ENCODE results near the gene VRTN. TPM values are rescaled to one million over a fixed set of nuclear protein-coding genes. Genes with fewer than 3 reads are reported as not detected.

VRTN gene
- total and polyA plus RNA-seq, 2 of the 13 experiments (the other 11 are each of a cell fraction or from before 2014, with no cell fraction given) = not detected

DNA sequence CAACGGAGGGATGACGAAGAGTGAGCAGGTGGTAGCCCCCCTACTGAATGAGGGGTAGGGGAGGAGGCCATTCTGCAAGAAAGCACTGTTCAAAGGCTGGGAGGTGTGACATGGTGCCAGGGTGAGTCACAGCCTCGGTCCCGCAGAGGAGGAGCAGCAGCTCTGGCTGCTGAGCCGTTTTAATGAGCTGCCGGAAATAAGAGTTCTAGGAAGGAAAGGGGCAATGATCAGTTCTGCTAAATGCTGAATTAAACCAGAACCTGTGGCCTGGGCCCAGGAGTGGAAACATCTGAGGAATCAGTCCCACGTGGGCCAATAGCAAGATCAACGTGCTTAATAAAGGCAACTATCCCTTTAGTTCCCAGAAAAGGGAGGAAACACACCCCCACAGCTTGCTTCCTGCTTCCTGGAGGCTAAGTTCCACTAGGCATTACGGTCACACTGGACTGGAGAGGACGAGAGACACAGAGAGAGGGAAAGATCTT is 49.2 kb upstream of the VRTN start:
- Histone ChIP-seq H2AFZ (ENCODE audit: low read length) (no peak overlapping the region), H3K36me3 (replicated peaks in 1 of 2; ENCODE audit: control insufficient read depth in 1 of 2, insufficient read depth in 2 of 2, low read length in 2 of 2) (peaks cover 18 to 40% of the 10 kb centered on the region in 2 experiments), H3K27me3 (ENCODE audit: control insufficient read depth in 1 of 2, insufficient read depth in 2 of 2, low read length in 2 of 2) (no peaks in the 10 kb centered on the region), H3K4me3 (replicated peaks in 1 of 3; ENCODE audit: insufficient read depth in 1 of 3, low read depth in 2 of 3, low read length in 3 of 3) (no peak overlapping the region), H3K4me2 (ENCODE audit: low read depth, low read length) (no peak overlapping the region), H3K9ac (ENCODE audit: insufficient read depth, low read depth, low read length) (no peak overlapping the region), H3K27ac (ENCODE audit: extremely low read length, insufficient read depth, low read length) (no peak overlapping the region), H3K9me3 (ENCODE audit: low read length) (no peaks in the 10 kb centered on the region), H3K4me1 (ENCODE audit: insufficient read depth, low read length) (peaks cover 73% of the 10 kb centered on the region), H3K79me2 (ENCODE audit: insufficient read depth, low read length) (peaks cover 61% of the 10 kb centered on the region), H4K20me1 (ENCODE audit: insufficient read depth, low read length) (peaks cover 17% of the 10 kb centered on the region)
- WGBS (ENCODE audit: low lambda C conversion rate) = 93% methylated on average over 10 of the region's 10 CpGs
- DNase-seq (ENCODE audit: low spot score) = no peak
- in situ Hi-C loops (cut with HindIII; ENCODE audit: extremely low pct_ligation_motif_present, low pct_unique_long_range_greater_than_20kb) (no loop called here), intact Hi-C loops (cut with micrococcal nuclease; ENCODE audit: unreplicated experiment) (no loop called here)
- TF ChIP-seq SNRNP70 (IDR thresholded peaks at IDR 0.05; ENCODE audit: low read depth, low read length) (no peak), JUN (CRISPR knock-in tag; IDR thresholded peaks at IDR 0.05) (no peak)
- ChIA-PET CTCF (ENCODE audit: low intra/inter-chr PET ratio, low total read pairs) (no interaction called here), POLR2A (no interaction called here)
- FAIRE-seq = no peak
- no peak for ATAC-seq
- no TSS peak for BruUV-seq (replicated peaks)

DNA sequence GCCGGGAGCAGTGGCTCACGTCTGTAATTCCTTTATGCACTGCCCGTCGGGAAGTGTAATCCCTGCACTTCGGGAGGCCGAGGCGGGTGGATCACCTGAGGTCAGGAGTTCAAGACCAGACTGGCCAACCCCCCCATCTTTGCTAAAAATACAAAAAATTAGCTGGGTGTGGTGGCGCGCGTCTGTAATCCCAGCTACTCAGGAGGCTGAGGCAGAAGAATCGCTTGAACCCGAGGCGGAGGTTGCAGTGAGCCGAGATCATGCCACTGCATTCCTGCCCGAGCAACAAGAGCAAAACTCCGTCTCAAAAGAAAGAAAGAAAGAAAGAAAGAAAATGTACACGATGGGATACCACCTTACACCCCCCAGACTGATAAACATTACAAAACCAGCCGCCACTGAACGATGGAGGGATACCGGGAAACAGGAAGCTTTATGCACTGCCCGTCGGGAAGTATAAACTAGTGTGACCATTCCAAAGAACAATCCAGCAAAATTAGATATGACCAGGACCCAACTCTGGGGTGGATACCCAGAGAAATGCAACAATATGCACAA is 46.6 kb upstream of the VRTN start:
- Histone ChIP-seq H3K9ac (ENCODE audit: insufficient read depth, low read depth, low read length) (peak overlapping the region; percentile 85), H3K36me3 (replicated peaks in 1 of 2; ENCODE audit: control insufficient read depth in 1 of 2, insufficient read depth in 2 of 2, low read length in 2 of 2) (peaks cover 12 to 24% of the 10 kb centered on the region in 2 experiments; a peak in 4 of 5 replicates), H3K4me2 (ENCODE audit: low read depth, low read length) (peak overlapping the region; percentile 82), H3K9me3 (ENCODE audit: low read length) (no peaks in the 10 kb centered on the region), H4K20me1 (ENCODE audit: insufficient read depth, low read length) (peaks cover 15% of the 10 kb centered on the region), H3K27me3 (ENCODE audit: control insufficient read depth in 1 of 2, insufficient read depth in 2 of 2, low read length in 2 of 2) (no peaks in the 10 kb centered on the region), H3K4me3 (replicated peaks in 1 of 3; ENCODE audit: insufficient read depth in 1 of 3, low read depth in 2 of 3, low read length in 3 of 3) (peak overlapping the region; percentile 73 to 94 (median 87)), H3K79me2 (ENCODE audit: insufficient read depth, low read length) (peaks cover 46% of the 10 kb centered on the region), H3K27ac (ENCODE audit: extremely low read length, insufficient read depth, low read length) (peak overlapping the region; percentile 83), H2AFZ (ENCODE audit: low read length) (no peak overlapping the region), H3K4me1 (ENCODE audit: insufficient read depth, low read length) (peaks cover 48% of the 10 kb centered on the region)
- in situ Hi-C loops (cut with HindIII; ENCODE audit: extremely low pct_ligation_motif_present, low pct_unique_long_range_greater_than_20kb) = no loop called here
- intact Hi-C loops (cut with micrococcal nuclease; ENCODE audit: unreplicated experiment) = no loop called here
- CTCF ChIA-PET (ENCODE audit: low intra/inter-chr PET ratio, low total read pairs) = no interaction called here
- DNase-seq (ENCODE audit: low spot score) (no peak), ATAC-seq (no peak), FAIRE-seq (no peak)
- POLR2A ChIA-PET = no interaction called here
- WGBS (ENCODE audit: low lambda C conversion rate) = 2% methylated on average over 22 of the region's 22 CpGs
- no TSS peak for BruUV-seq (replicated peaks)
- no peak for TF ChIP-seq REPIN1 (CRISPR knock-in tag; IDR thresholded peaks at IDR 0.05; ENCODE audit: borderline replicate concordance, low read depth)
- TF ChIP-seq SMARCC2 (IDR thresholded peaks at IDR 0.05) = no peak
- no peak for TF ChIP-seq IKZF1 (IDR thresholded peaks at IDR 0.05)
- no peak for TF ChIP-seq KAT8 (CRISPR knock-in tag; IDR thresholded peaks at IDR 0.05)
- TF ChIP-seq ZNF101 (CRISPR knock-in tag; IDR thresholded peaks at IDR 0.05; ENCODE audit: borderline replicate concordance, low read depth) = no peak
- 0 out of 2 replicates have a peak, but pooled peaks have one; percentile 41 for TF ChIP-seq ZNF296 (CRISPR knock-in tag; conservative IDR thresholded peaks at IDR 0.05)
- 0 out of 2 replicates have a peak, but pooled peaks have one; percentile 25 for TF ChIP-seq ZNF563 (CRISPR knock-in tag; IDR thresholded peaks at IDR 0.05)
- TF ChIP-seq ZZZ3 (CRISPR knock-in tag; IDR thresholded peaks at IDR 0.05; ENCODE audit: borderline replicate concordance) = no peak
- no peak for TF ChIP-seq SP2 (CRISPR knock-in tag; IDR thresholded peaks at IDR 0.05)
- no peak for TF ChIP-seq NBN (conservative IDR thresholded peaks at IDR 0.05)
- TF ChIP-seq, protein P1, sequence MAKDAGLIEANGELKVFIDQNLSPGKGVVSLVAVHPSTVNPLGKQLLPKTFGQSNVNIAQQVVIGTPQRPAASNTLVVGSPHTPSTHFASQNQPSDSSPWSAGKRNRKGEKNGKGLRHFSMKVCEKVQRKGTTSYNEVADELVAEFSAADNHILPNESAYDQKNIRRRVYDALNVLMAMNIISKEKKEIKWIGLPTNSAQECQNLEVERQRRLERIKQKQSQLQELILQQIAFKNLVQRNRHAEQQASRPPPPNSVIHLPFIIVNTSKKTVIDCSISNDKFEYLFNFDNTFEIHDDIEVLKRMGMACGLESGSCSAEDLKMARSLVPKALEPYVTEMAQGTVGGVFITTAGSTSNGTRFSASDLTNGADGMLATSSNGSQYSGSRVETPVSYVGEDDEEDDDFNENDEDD (CRISPR knock-in tag; IDR thresholded peaks at IDR 0.05; ENCODE audit: borderline replicate concordance) = no peak; the same call in 1 of the 2 replicates
- no peak for TF ChIP-seq ATF1 (CRISPR knock-in tag; IDR thresholded peaks at IDR 0.05)
- no peak for TF ChIP-seq ZNF572 (CRISPR knock-in tag; IDR thresholded peaks at IDR 0.05)
- no peak for TF ChIP-seq RFX3 (CRISPR knock-in tag; IDR thresholded peaks at IDR 0.05)
- TF ChIP-seq, protein P2, sequence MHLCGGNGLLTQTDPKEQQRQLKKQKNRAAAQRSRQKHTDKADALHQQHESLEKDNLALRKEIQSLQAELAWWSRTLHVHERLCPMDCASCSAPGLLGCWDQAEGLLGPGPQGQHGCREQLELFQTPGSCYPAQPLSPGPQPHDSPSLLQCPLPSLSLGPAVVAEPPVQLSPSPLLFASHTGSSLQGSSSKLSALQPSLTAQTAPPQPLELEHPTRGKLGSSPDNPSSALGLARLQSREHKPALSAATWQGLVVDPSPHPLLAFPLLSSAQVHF (CRISPR knock-in tag; IDR thresholded peaks at IDR 0.05) = no peak
- no peak for TF ChIP-seq ETV5 (CRISPR knock-in tag; IDR thresholded peaks at IDR 0.05; ENCODE audit: borderline replicate concordance)
- 0 out of 2 replicates have a peak, but pooled peaks have one; percentile 2 for TF ChIP-seq GFI1 (CRISPR knock-in tag; IDR thresholded peaks at IDR 0.05; ENCODE audit: borderline replicate concordance)

Data from HepG2 (cell line).